GF-D8 (cell line): ENCODE data around the gene RNU1-2.
"Not testable (repeated sequence)": the region's sequence is repeated elsewhere in the genome, so short reads cannot be mapped to it uniquely, and the experiment has no call there.

Experiments
- DNase-seq: peaks from one replicate; lab custom pipeline; 2025; lab: John Stamatoyannopoulos, UW

Gene RNU1-2

DNA sequence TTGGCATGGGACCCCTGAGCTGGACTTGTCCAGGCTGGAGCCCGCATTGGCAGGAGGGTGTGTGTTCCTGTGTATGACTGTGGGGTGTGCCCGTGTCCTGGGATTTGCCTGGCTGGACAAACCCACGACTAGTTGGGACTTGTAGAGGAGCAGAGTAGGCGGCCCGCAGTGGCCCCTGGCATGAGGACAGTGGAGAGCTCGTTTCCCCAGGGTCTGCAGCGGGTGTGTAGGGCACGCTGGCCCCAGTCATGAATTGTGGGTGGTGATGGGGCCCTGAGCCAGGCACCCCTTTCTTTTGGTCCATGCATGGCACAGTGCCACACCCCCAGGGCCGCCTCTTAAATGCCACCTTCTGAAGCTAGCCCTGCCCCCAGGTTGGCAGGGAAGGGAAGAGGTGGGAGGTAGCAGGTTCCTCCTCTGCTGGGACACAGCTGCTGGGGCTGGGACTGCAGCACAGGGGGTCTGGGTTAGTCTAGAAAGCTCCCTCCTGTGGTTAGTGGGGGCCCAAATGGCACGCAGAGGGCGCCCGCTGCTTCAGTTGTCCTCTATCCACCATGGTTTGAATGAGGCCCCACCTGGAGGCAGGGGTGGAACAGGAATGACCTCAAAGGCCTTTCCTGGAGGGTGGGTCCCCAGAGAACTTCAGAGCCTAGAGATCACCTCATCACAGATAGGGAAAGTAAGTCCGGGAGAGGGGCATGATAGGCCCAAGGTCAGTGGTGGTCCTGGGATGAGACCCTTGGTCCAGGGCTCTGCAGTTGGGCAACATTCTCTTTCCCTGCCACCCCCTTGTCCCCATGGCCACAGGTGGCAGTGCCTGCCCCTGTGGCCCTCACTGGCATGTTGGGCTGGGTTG is 30.1 kb downstream of the RNU1-2 start:
- no peak for DNase-seq

DNA sequence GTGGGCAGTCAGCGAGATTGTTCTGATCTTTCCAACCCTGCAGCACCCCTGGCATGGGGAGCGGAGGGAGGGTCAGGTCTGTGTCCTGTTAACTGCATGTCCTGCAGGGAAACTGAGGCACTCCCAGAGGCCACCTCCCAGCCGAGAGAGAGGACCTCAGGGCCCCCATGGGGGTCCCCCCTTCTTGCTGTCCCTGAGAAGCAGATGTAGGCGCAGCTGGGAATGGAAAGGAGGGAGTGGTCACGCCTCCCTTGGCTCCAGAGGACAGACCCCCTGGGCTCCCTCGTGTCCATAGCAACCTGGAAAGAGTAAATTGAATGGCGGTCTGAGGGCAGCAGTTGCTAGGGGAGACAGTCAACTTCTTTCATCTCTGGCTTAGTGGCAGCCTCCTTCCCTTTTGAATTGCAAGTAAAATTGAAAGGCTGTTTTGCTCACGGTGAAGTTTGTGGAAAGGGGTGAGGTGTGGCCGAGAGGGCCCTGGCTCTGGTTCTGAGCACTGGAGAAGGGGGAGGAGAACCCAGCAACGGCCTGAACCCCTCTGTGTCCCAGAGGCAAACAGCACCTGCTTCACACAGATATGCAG is 30.8 kb downstream of the RNU1-2 start:
- DNase-seq, result no peak

DNA sequence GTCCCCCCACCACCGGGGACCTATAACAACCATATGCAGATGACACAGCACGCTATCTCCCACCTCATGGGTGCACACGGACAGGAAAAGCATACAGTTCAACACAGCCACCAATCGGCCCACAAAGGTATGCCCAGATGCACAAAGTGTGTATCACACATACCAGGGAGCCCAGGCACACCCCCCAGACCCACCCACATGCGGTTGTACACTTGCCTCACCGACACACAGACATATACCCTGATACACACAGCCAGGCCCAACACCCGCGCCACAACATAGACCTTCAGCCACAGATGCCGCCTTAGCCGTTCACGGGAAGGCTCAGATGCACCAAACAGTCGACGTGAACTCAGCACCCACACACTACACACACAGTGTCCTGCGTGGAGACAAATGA is 31.5 kb downstream of the RNU1-2 start:
- no peak for DNase-seq

DNA sequence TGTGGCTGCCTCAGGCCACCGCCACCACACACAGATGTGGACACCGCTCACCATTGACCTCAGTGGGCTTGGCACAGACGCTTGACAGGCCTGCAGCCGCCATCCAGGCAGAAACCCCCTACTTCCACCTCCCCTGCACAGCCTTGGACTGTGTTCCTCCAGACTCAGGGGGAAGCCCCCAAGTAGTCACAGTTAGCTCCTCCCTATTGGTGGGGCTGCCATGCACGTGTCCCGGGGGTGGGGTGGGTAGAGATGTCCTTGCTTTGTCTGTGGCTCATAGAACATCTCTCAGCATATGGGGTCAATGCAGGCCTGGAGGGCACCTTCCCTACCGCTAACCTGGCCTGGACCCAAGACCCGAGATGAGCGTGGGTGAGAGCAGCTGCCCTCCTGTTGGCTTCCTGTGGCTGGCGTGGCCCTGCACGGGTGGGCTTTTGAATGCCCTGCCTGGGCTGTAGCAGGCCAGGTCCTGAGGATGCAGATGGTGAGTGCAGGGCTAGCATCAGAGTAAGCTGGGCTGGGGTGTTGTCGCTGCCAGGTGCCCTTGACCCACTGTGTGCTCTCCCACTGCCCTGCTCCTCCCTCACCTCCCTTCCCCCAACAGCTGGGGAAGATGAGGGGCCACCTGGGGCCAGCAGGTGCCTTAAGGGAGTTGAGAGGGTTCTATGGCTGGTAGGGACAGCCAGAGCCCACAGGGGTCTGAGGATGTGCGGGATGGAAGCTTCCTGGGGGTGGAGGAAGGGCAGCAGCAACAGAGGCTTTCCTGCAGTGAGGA is 32.1 kb downstream of the RNU1-2 start:
- DNase-seq, result no peak

DNA sequence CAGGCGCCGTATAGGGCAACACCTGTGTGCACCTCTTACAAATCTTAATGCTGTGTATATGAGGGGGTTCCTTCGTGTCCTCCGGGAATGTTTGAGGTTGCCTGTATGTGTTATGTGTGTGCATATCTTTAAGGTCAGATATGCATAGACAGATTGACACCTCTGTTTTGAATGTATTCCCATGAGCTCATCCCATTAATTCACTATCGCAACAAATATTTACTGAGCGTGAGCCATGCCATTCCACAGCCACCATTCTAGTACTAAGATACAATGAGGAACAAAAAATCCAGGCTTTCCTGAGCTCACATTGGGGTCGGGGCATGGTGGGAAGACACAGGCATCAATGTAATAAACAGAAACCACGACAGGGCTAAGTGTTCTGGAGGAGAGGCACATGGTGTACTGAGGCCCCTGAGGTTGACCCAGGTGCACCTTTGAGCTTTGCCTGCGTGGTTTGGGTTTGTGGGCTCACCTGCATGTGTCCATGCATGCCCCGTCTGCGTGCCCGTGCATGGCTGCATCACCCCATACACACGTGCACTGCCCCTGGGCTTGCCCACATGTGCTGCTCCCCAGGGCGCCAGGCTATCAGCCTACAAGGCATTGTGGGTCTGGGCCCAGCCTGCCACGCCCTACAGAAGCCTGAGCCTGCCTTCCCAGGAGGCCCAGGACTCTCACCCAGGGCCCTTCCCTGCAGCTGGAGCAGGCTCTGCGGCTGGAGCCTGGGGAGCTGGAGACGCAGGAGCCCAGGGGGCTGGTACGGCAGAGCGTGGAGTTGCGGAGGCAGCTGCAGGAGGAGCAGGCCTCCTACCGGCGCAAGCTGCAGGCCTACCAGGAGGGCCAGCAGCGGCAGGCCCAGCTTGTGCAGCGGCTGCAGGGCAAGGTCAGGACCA is 33.6 kb downstream of the RNU1-2 start:
- DNase-seq, result not testable (repeated sequence)

DNA sequence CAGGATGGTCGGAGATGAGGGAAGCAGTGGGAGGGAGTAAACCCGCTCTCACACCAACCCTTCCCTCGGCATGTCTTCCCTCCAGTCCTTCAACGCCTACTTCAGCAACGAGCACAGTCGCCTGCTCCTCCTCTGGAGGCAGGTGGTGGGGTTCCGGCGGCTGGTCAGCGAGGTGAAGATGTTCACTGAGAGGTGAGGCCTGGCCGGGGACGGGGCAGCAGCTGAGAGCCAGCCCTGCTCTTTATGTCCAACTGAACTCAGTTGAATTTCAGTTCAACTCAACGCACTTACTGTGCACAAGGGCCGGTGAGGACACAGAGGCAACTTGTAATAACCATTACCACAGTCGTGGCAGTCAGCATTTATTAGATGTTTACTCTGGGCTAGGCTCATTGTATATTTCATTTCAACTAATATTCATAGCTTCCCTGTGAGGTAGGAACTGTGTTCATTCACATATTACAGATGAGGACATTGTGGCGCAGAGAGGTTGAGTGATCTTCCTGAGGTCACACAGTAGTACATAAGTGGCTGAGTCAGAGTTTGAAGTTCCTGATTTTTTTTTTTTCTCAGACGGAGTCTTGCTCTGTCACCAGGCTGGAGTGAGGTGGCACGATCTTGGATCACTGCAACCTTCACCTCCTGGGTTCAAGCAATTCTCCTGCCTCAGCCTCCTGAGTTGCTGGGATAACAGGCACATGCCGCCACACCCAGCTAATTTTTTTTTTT is 35.6 kb downstream of the RNU1-2 start:
- not testable (repeated sequence) for DNase-seq

DNA sequence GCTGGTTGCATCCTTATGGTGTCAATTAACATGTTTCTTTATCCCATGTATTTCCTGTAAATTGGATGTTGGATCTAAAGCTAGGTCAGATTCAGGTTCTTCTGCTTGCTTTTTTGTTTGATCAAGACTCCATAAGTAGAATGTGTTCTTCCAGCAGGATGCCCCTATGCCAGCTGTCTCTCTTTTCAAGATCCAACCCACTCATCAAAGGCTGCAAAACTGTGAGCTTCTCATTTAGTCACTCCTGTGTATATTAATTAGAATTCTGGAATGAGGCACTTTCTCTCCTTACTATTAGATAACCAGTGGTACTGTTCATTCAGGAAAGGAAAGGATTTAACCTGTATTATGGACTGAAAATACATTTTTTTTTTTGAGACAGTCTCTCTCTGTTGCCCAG is 38.2 kb downstream of the RNU1-2 start:
- DNase-seq, result not testable (repeated sequence)

DNA sequence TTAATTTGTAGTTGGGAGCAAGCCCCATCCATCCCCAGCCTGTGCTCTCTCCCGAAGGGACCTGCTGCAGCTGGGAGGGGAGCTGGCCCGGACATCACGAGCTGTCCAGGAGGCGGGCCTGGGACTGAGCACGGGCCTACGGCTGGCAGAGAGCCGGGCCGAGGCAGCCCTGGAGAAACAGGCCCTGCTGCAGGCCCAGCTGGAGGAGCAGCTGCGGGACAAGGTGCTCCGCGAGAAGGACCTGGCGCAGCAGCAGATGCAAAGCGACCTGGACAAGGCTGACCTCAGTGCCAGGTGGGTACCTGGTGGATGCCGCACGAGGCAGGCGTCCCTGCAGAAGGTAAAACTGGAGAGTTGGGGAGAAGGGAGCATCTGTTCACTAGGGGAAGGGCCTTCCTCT is 40.8 kb downstream of the RNU1-2 start:
- DNase-seq, result not testable (repeated sequence)

DNA sequence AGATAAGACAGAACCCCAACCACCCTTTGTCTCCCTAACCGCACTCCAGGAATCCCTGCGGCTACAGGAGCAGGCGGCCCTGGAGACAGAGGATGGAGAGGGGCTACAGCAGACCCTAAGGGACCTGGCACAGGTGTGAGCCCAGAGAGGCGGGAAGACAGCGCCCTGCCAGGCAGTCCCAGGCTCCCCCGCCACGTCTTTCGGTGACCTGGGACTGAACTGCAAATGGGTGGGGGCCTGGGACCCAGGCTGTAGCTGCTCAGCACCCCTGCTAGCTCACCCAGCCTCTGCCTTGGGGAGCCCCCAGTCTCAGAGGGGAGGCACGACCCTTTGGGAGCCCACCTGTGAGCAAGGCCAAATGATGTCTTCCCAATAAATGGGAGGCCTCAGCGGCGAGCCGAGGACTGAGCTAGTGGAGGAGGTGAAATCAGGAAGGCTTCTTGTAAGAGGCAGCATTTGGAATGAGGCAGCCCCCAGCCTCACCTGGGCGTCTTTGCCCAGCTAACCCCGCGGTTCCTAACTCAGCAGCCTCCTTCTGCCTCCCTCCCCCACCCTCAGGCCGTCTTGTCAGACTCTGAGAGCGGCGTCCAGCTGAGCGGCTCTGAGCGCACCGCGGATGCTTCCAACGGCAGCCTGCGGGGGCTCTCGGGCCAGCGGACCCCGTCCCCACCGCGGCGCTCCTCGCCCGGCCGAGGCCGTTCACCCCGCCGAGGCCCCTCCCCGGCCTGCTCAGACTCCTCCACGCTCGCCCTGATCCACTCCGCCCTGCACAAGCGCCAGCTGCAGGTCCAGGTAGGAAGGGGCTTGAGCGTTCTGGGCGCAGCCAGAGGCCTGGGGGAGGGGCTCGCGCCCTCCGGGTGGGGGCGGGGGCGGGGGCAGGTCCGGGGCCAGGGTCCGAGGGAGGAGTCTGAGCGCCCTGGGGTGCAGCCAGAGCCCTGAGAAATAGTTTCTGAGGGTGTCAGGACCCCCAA is 42.9 kb downstream of the RNU1-2 start:
- DNase-seq, result no peak

DNA sequence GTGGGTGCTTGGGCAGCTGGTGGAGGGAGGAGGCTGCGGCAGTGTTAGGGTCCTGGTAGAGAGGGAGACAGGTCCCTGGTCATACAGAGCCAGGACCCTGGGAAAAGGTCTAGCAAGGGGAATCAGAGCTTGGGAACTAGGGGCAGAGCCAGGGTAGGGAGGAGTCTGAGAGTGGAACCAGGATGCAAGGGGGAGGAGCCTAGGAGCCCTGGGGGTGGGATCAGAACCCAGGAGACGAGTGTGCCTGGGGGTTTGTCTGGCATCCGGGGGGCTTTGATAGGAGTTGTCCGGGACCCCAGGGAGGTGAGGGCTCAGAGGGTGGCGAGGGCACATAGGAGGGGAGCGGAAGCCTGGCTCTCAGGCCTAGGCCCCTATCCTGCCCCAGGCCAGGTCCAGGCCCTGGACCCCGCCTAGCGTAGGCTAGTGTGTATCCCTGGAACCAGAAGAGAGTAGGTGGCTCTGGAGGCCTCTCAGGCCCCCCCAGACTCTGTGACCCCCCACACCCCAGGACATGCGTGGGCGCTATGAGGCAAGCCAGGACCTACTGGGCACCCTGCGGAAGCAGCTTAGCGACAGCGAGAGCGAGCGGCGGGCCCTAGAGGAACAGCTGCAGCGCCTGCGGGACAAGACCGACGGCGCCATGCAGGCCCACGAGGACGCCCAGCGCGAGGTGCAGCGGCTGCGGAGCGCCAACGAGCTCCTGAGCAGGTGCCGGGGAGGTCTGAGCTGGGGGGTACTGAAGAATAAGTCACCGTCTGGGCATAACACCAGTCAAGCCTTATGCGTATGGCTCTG is 43.8 kb downstream of the RNU1-2 start:
- DNase-seq, result not testable (repeated sequence)

DNA sequence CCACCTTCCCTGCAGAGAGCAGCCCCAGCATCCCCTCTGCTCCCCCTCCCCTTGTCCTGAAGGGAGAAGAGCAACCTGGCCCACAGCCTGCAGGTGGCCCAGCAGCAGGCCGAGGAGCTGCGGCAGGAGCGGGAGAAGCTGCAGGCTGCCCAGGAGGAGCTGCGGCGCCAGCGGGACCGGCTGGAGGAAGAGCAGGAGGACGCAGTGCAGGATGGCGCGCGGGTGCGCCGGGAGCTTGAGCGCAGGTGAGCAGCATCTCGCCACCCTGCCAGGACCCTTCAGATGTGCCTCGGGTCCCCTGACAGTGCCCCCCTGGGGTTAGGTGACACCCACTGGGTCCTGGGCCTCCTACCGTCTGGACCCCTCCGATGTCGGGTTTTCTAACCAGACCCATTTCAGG is 48.3 kb downstream of the RNU1-2 start:
- no peak for DNase-seq

DNA sequence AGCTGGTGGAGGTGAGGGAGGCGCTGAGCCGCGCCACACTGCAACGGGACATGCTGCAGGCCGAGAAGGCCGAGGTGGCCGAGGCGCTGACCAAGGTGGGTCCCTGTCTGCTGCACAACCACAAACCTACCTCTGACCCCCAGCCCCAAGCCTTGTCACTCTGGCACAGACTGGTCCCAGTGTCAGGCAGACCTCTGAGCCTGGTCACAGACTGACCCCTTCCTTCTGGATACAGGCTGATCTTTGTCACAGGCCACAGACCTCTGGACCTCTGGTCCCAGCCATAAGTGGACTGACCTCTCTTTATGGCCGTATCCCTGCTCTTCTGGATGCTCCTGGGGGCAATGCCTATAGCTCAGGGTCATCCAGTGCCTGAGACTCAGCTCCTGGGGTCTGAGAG is 49.7 kb downstream of the RNU1-2 start:
- DNase-seq, result not testable (repeated sequence)
